ENCODE data around the gene CDHR5. TPM values are rescaled to one million over a fixed set of nuclear protein-coding genes. Genes with fewer than 3 reads are reported as not detected.

CDHR5 gene
- total RNA-seq, 3 donors from 2014 or later, result 6.2 TPM; not detected in 2

DNA sequence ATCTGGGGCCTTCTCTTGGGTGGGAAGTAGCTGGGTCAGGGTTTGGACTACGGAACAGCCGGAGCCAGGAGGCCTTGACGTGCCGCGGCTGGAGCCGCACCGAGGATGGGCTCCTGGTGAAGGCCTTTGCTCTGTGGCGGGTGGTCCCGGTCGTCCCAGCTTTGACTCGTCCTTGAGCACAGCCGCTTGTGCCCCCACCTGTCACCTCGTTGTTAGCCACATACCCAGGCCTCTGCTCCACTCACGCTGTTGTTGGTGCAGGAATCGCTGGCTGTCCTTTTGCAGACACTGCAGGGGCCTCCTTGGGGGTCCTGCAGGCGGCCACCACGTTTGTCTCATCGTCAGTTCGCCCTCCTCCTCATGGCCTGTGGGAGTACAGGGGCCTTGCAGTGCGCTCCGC is 31.4 kb downstream of the CDHR5 start:
- Histone ChIP-seq H3K27me3 (no peaks in the 10 kb centered on the region), H3K4me3 (no peak overlapping the region), H3K4me1 (no peaks in the 10 kb centered on the region), H3K27ac (no peak overlapping the region), H3K9me3 (no peaks in the 10 kb centered on the region), H3K36me3 (peaks cover 4% of the 10 kb centered on the region)
- intact Hi-C loops (cut with DNase I; ENCODE audit: low total_unique reads), result no loop called here
- DNase-seq (ENCODE audit: low spot score in 2 of 2), result no peak
- TF ChIP-seq POLR2A (IDR thresholded peaks at IDR 0.05) (no peak), POLR2AphosphoS5 (IDR thresholded peaks at IDR 0.05) (no peak)
- TF ChIP-seq, protein P1, sequence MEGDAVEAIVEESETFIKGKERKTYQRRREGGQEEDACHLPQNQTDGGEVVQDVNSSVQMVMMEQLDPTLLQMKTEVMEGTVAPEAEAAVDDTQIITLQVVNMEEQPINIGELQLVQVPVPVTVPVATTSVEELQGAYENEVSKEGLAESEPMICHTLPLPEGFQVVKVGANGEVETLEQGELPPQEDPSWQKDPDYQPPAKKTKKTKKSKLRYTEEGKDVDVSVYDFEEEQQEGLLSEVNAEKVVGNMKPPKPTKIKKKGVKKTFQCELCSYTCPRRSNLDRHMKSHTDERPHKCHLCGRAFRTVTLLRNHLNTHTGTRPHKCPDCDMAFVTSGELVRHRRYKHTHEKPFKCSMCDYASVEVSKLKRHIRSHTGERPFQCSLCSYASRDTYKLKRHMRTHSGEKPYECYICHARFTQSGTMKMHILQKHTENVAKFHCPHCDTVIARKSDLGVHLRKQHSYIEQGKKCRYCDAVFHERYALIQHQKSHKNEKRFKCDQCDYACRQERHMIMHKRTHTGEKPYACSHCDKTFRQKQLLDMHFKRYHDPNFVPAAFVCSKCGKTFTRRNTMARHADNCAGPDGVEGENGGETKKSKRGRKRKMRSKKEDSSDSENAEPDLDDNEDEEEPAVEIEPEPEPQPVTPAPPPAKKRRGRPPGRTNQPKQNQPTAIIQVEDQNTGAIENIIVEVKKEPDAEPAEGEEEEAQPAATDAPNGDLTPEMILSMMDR (IDR thresholded peaks at IDR 0.05), result no peak

DNA sequence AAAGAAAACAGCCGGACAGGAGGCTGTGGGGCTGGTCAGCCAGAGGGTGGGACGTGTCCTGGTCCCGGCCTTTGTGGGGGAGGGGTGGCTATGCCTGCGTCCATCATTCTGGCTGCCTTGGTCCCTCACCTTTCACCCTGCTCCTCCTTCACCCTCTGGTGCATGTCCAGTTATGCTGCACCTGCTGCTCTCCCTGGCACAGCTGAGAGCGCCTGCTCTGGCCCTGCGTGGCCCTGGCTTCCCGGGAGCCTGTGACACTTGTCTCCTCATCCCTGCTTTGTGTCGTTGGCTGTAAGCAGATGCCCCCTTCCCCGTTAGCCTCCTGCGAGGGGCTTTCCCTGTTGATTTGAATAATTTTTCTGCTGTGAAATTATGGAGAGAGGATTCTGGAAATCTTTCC is 31.8 kb downstream of the CDHR5 start:
- Histone ChIP-seq H3K4me1 (no peaks in the 10 kb centered on the region), H3K36me3 (peaks cover 4% of the 10 kb centered on the region), H3K4me3 (no peak overlapping the region), H3K9me3 (no peaks in the 10 kb centered on the region), H3K27me3 (no peaks in the 10 kb centered on the region), H3K27ac (no peak overlapping the region)
- no peak for DNase-seq (ENCODE audit: low spot score in 2 of 2)
- intact Hi-C loops (cut with DNase I; ENCODE audit: low total_unique reads), result no loop called here
- TF ChIP-seq POLR2A (IDR thresholded peaks at IDR 0.05) (no peak), POLR2AphosphoS5 (IDR thresholded peaks at IDR 0.05) (no peak)
- TF ChIP-seq, protein P1 (IDR thresholded peaks at IDR 0.05), result no peak

DNA sequence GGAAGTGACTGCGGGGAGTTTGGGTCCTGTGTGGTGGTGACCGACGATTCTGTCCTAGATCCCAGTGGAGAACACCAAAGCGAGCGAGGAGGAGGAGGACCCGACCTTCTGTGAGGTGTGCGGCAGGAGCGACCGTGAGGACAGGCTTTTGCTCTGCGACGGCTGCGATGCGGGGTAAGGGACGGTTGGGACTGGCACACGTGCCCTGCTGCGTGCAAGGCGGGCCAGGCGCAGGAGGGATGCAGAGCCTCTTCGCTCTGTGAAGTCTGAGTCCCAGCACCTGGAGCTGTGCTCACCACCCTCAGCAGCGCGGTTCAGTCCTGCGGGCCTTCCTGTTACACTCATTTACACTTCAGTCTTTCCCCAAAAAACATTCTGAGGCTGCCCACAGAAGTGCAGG is 32.3 kb downstream of the CDHR5 start:
- H3K36me3 ChIP-seq, result peaks cover 4% of the 10 kb centered on the region

DNA sequence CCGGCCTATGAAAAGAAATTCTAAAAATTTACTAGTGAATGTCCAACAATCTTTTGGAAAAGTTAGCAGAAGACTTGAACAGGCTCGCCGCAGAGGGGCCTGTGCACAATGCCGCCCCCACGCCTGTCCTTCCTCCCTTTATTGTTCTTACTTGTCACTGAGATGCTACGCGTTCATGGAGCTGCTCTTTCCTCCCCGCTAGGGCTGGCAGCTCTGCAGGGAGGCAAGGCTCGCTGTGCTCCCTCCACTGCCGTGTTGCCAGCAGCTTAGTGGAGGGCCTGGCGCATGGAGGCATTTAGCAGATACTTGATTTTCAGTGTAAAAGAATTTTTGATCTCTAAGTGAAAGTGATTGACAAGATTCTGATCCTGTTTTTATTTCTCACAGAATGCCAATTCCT is 33.8 kb downstream of the CDHR5 start:
- Histone ChIP-seq H3K9me3 (no peaks in the 10 kb centered on the region), H3K4me1 (no peaks in the 10 kb centered on the region), H3K36me3 (peaks cover 7% of the 10 kb centered on the region), H3K4me3 (no peak overlapping the region), H3K27me3 (no peaks in the 10 kb centered on the region), H3K27ac (no peak overlapping the region)
- no peak for DNase-seq (ENCODE audit: low spot score in 2 of 2)
- intact Hi-C loops (cut with DNase I; ENCODE audit: low total_unique reads), result no loop called here
- no peak for TF ChIP-seq POLR2A (IDR thresholded peaks at IDR 0.05)
- TF ChIP-seq, protein P1 (IDR thresholded peaks at IDR 0.05), result no peak
- no peak for TF ChIP-seq POLR2AphosphoS5 (IDR thresholded peaks at IDR 0.05)

More for the DNA sequence above, 32.3 kb downstream of the CDHR5 start:
- H3K4me3 ChIP-seq, result no peak overlapping the region
- H3K9me3 ChIP-seq, result no peaks in the 10 kb centered on the region
- intact Hi-C loops (cut with DNase I; ENCODE audit: low total_unique reads), result no loop called here
- no peaks in the 10 kb centered on the region for H3K27me3 ChIP-seq
- no peak for DNase-seq (ENCODE audit: low spot score in 2 of 2)
- H3K27ac ChIP-seq, result no peak overlapping the region
- TF ChIP-seq POLR2A (IDR thresholded peaks at IDR 0.05), result no peak
- no peaks in the 10 kb centered on the region for H3K4me1 ChIP-seq

DNA sequence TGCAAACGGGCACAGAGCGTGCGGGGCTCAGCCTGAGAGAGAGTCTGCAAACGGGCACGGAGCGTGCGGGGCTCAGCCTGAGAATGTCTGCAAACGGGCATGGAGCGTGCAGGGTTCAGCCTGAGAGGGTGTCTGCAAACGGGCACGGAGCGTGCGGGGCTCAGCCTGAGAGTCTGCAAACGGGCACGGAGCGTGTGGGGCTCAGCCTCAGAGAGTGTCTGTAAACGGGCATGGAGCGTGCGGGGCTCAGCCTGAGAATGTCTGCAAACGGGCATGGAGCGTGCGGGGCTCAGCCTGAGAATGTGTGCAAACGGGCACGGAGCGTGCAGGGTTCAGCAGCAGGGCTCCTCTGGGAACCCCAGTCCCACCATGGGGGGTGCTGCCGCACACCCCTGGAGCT is 35.0 kb downstream of the CDHR5 start:
- no peaks in the 10 kb centered on the region for H3K4me1 ChIP-seq
- no peak overlapping the region for H3K4me3 ChIP-seq
- no peaks in the 10 kb centered on the region for H3K27me3 ChIP-seq
- H3K36me3 ChIP-seq, result peaks cover 7% of the 10 kb centered on the region
- no peaks in the 10 kb centered on the region for H3K9me3 ChIP-seq
- TF ChIP-seq POLR2A (IDR thresholded peaks at IDR 0.05), result no peak
- TF ChIP-seq POLR2AphosphoS5 (IDR thresholded peaks at IDR 0.05), result no peak
- TF ChIP-seq, protein P1 (IDR thresholded peaks at IDR 0.05), result no peak
- no peak for DNase-seq (ENCODE audit: low spot score in 2 of 2)
- no peak overlapping the region for H3K27ac ChIP-seq
- intact Hi-C loops (cut with DNase I; ENCODE audit: low total_unique reads), result no loop called here

DNA sequence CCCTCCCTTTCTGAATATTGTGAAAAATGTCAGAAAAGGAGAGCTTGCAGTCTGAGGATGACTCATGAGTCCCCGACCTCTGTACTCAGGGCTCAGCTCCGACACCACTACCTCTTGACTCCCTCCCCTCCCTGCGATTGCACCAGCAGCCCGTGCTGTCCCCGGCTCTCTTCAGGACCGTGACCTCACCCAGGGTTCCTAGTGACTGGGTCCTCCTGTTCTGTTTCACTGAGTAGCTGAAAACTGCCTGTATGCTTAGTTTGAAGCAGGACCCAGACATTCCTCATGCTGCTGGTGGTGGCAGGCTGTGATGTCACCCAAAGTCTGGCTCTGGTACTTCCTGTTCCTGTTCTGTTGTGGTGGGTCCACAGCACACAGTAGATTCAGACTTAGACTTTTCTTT is 36.8 kb downstream of the CDHR5 start:
- Histone ChIP-seq H3K9me3 (no peaks in the 10 kb centered on the region), H3K36me3 (peaks cover 7% of the 10 kb centered on the region), H3K4me1 (no peaks in the 10 kb centered on the region), H3K27ac (no peak overlapping the region), H3K27me3 (no peaks in the 10 kb centered on the region), H3K4me3 (no peak overlapping the region)
- intact Hi-C loops (cut with DNase I; ENCODE audit: low total_unique reads), result no loop called here
- no peak for DNase-seq (ENCODE audit: low spot score in 2 of 2)
- TF ChIP-seq, protein P1 (IDR thresholded peaks at IDR 0.05), result no peak

Measured in breast epithelium (tissue), 4 donors.